ENCODE results near the gene SCIMP. TPM values are rescaled to one million over a fixed set of nuclear protein-coding genes. Genes with fewer than 3 reads are reported as not detected.

SCIMP gene
- total and polyA plus RNA-seq, 2 donors (not counting 1 experiment from before 2014, with no cell fraction given) = 87.4 to 98.5 TPM

DNA sequence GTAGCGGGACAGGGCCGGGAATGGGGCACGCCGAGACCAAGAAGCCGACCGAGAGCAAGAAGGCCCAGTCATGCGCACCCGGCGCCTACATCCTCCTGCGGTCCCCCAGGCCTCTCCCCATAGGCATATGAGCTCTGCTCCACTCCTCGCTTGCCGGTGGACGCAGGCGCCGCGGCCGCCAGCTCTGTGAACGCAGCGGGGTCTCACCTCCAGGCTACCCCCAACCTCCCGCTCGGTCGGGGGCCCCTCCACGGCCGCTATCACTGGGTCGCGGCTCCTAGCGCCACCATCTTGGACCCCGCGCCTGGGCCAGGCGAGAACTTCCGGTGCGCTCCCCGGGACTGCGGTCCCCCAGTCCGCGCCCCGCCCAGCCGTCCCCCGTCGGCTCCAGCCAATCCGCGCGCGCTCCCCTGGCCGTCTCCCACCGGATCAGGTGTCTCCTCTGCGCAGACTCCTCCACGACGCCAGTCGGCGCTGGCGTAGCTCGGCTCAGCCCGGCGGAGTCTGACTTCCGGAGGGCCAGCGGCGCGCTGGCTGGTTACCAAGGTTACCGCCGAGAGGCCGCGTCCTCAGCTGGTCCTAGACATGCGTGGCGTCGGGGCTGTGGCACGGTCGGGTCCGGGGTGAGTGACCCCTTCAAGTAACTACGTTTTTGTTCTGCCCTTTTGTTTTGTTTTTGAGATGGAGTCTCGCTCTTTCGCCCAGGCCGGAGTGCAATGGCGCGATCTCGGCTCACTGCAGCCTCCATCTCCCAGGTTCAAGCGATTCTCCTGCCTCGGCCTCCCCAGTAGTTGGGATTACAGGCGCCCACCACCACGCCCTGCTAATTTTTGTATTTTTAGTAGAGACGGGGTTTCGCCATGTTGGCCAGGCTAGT is 42.9 kb downstream of the SCIMP start, which contains the start of gene ZNF594:
TSS of gene ZNF594 (minus strand) at position 328 of the 877 bp plus-strand sequence. CDS start 7,612 bp downstream, outside the sequence.
- H3K4me3 Mint-ChIP-seq = peak within 1 kb of the TSS; percentile 95
- CTCF ChIA-PET = interaction anchor here (0.5 to 18.3 kb wide), 19 partner anchors 10 to 248 kb away, joined by 3 to 303 read pairs (median 4); partner anchors contain the start of genes C1QBP, RABEP1, SCIMP and ZFP3
- H3K27me3 Mint-ChIP-seq = no peaks in the 10 kb centered on the region
- H3K4me1 Mint-ChIP-seq = peaks cover 30% of the 10 kb centered on the region
- WGBS (ENCODE audit: insufficient coverage) = 3% methylated on average over 81 of the region's 82 CpGs
- Histone ChIP-seq H3K27ac (ENCODE audit: low read length in 2 of 2) (peak within 1 kb of the TSS; percentile 83 to 85), H3K27me3 (replicated peaks in 1 of 4; ENCODE audit: control extremely low read depth in 1 of 4, control insufficient read depth in 3 of 4, insufficient read depth in 4 of 4, low read length in 3 of 4) (no peaks in the 10 kb centered on the region), H3K9ac (ENCODE audit: low read length) (peak within 1 kb of the TSS; percentile 91), H3K4me2 (replicated peaks; ENCODE audit: low read depth, low read length, poor library complexity, severe bottlenecking) (peak within 1 kb of the TSS; percentile 85), H3K9me3 (ENCODE audit: control extremely low read depth in 1 of 3, control insufficient read depth in 2 of 3, insufficient read depth in 1 of 3, low read length in 2 of 3) (peaks cover 1 to 22% (median 15%) of the 10 kb centered on the region in 3 donors), H4K20me1 (ENCODE audit: control insufficient read depth, insufficient read depth, low read length, poor library complexity, severe bottlenecking) (no peaks in the 10 kb centered on the region), H2AFZ (ENCODE audit: insufficient read depth, low read depth, low read length, poor library complexity, severe bottlenecking) (peak within 1 kb of the TSS; percentile 90), H3K79me2 (ENCODE audit: control insufficient read depth, insufficient read depth, low read length) (peaks cover 49% of the 10 kb centered on the region), H3K4me1 (ENCODE audit: control insufficient read depth in 2 of 2, insufficient read depth in 2 of 2, low read length in 2 of 2) (peaks cover 16 to 25% of the 10 kb centered on the region in 2 donors), H3K36me3 (replicated peaks in 1 of 2; ENCODE audit: control extremely low read depth in 1 of 2, control insufficient read depth in 1 of 2, extremely low read depth in 1 of 2, insufficient read depth in 2 of 2, low read length in 1 of 2) (peaks cover 2 to 16% of the 10 kb centered on the region in 2 experiments), H3K4me3 (ENCODE audit: control extremely low read depth in 1 of 5, extremely low read depth in 1 of 5, insufficient read depth in 1 of 5, low read depth in 2 of 5, low read length in 4 of 5) (peak within 1 kb of the TSS; percentile 53 to 99 (median 79))
- peak; percentile 97 for DNase-seq
- peaks cover 7% of the 10 kb centered on the region for H3K9me3 Mint-ChIP-seq (ENCODE audit: insufficient read depth)
- peak within 1 kb of the TSS; percentile 94 for H3K27ac Mint-ChIP-seq
- ATAC-seq (ENCODE audit: low read depth) = peak; percentile 99
- no peak for TF ChIP-seq EZH2 (IDR thresholded peaks at IDR 0.05; ENCODE audit: borderline replicate concordance, insufficient read depth, low read depth, low read length, poor library complexity, severe bottlenecking)
- TF ChIP-seq, protein P1, sequence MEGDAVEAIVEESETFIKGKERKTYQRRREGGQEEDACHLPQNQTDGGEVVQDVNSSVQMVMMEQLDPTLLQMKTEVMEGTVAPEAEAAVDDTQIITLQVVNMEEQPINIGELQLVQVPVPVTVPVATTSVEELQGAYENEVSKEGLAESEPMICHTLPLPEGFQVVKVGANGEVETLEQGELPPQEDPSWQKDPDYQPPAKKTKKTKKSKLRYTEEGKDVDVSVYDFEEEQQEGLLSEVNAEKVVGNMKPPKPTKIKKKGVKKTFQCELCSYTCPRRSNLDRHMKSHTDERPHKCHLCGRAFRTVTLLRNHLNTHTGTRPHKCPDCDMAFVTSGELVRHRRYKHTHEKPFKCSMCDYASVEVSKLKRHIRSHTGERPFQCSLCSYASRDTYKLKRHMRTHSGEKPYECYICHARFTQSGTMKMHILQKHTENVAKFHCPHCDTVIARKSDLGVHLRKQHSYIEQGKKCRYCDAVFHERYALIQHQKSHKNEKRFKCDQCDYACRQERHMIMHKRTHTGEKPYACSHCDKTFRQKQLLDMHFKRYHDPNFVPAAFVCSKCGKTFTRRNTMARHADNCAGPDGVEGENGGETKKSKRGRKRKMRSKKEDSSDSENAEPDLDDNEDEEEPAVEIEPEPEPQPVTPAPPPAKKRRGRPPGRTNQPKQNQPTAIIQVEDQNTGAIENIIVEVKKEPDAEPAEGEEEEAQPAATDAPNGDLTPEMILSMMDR (IDR thresholded peaks at IDR 0.05) = peak; percentile 75
- POLR2A ChIA-PET = interaction anchor here (0.6 to 1.9 kb wide), 8 partner anchors 21 to 252 kb away, joined by 3 to 19 read pairs (median 4); partner anchors contain the start of genes RNF167, SCIMP, SLC25A11 and ZFP3
- intact Hi-C loops (cut with micrococcal nuclease) = loop anchor here (1.0 to 10.0 kb wide), 7 partner anchors 46 to 295 kb away; partner anchors contain the start of genes C1QBP, DERL2, MIS12 and PFN1
